GM12865 (cell line): Measurements from ENCODE around the gene TOM1.

ENCODE experiments used
- DNase-seq: peaks from one replicate; pipeline ENCODE4 v3.0.0; 2010; ENCODE audit warnings: low read depth
- H3K4me3 ChIP-seq: 2 replicates; pipeline ENCODE4 v1.5.1; 2011; ENCODE audit warnings: mild to moderate bottlenecking, low read depth, low read length, control low read depth
- TF ChIP-seq, protein P1 (sequence below): IDR thresholded peaks from 2 replicates; pipeline ENCODE4 v1.5.1; 2011; ENCODE audit warnings: low read length, control low read depth, low read depth, inconsistent platforms; ENCODE audit not compliant: insufficient read depth; ENCODE audit errors: missing control alignments

The TOM1 gene

GRCh38 chr22:35324067-35324466, 24.4 kb downstream of the TOM1 start:
- DNase-seq, result no peak
- TF ChIP-seq, protein P1, sequence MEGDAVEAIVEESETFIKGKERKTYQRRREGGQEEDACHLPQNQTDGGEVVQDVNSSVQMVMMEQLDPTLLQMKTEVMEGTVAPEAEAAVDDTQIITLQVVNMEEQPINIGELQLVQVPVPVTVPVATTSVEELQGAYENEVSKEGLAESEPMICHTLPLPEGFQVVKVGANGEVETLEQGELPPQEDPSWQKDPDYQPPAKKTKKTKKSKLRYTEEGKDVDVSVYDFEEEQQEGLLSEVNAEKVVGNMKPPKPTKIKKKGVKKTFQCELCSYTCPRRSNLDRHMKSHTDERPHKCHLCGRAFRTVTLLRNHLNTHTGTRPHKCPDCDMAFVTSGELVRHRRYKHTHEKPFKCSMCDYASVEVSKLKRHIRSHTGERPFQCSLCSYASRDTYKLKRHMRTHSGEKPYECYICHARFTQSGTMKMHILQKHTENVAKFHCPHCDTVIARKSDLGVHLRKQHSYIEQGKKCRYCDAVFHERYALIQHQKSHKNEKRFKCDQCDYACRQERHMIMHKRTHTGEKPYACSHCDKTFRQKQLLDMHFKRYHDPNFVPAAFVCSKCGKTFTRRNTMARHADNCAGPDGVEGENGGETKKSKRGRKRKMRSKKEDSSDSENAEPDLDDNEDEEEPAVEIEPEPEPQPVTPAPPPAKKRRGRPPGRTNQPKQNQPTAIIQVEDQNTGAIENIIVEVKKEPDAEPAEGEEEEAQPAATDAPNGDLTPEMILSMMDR, result no peak

DNA sequence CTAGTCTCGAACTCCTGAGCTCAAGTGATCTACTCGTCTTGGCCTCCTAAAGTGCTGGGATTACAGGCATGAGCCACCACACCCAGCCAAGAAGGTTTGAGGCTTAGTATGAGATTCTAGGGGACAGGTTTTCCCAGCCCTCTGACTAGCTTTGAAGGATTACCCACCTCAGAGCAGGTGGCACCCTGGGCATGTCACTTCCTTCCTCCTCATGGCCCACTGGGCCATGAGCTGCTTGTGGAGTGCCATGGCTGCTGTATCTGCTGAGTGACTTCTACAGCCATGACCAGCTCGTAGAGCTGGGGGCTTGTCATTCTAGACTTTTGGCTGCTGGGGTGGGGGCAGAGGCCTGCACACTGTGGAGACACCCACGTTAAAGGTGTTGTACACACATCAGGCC, 25.1 kb downstream of the TOM1 start:
- no peak overlapping the region for H3K4me3 ChIP-seq
- DNase-seq, result no peak
- TF ChIP-seq, protein P1, result no peak

More at GRCh38 chr22:35324067-35324466, 24.4 kb downstream of the TOM1 start:
- H3K4me3 ChIP-seq, result no peak overlapping the region

DNA sequence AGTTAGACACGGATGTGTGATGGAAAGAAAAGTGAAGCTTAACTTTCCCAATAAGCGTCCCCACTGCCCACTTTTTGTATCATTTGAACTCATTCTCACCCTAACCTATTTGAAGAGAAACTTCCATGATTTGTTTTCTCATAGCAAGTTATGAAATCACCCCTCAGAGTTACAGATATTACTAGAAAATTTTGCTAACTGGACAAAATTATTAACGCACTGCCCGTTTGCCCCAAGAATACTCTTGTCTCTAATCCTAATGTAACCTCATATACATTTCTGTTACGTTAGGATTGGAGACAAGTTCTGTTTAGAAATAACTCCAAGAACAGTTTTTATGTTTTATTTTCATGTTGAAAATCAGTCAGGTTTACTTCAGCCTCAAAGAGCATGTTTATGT, 25.5 kb downstream of the TOM1 start:
- H3K4me3 ChIP-seq, result no peak overlapping the region
- TF ChIP-seq, protein P1, result no peak
- no peak for DNase-seq

DNA sequence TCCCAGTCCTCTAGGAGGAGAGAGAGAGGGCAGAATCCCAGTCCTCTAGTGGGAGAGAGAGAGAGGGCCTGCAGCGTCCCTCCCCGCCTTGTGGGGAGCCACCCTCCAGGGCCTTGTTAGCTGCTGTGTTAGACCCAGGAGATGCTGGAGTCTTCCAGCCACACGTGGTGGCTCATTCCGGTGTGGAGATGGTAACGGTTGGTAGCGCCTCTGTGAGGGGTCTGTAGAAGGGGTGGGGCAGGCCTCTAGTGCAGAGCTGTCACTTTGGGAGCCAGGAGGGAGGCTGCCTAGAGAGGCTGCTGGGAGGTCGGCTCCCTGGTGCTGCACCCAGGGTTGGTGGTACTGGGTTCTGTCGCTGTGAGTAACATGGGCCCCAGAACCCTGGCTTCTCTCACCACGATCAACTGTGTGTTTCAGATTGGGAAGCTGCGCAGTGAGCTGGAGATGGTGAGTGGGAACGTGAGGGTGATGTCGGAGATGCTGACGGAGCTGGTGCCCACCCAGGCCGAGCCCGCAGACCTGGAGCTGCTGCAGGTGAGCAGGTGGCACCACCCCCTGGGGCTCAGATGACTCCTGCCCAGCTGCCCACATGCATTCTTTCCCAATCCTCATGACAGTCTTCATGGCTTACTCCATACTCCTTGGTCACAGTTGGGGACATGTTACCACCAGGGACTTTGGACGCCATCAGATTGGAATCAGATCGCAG, 27.3 kb downstream of the TOM1 start:
- TF ChIP-seq, protein P1, result no peak
- DNase-seq, result no peak

GRCh38 chr22:35327690-35328471, 28.2 kb downstream of the TOM1 start:
- TF ChIP-seq, protein P1, result no peak
- no peak overlapping the region for H3K4me3 ChIP-seq
- no peak for DNase-seq

More for the DNA sequence above, 27.3 kb downstream of the TOM1 start:
- H3K4me3 ChIP-seq, result no peak overlapping the region

- no peak for DNase-seq
- no peak overlapping the region for H3K4me3 ChIP-seq
- TF ChIP-seq, protein P1, result no peak
These were observed 28.8 kb downstream of the TOM1 start for GRCh38 chr22:35328472-35328885.
